Erythroblast (primary cell): Measurements from ENCODE around the gene CERS6.

Experiments used
- GATA1 ChIP-seq: IDR thresholded peaks from 2 replicates; pipeline ENCODE4 v1.6.1; 2011; ENCODE audit warnings: low read depth, mild to moderate bottlenecking, control low read depth, low read length, moderate library complexity
- POLR2A ChIP-seq: IDR thresholded peaks from 2 replicates; pipeline ENCODE4 v1.6.1; 2011; ENCODE audit warnings: mild to moderate bottlenecking, low read length

DNA sequence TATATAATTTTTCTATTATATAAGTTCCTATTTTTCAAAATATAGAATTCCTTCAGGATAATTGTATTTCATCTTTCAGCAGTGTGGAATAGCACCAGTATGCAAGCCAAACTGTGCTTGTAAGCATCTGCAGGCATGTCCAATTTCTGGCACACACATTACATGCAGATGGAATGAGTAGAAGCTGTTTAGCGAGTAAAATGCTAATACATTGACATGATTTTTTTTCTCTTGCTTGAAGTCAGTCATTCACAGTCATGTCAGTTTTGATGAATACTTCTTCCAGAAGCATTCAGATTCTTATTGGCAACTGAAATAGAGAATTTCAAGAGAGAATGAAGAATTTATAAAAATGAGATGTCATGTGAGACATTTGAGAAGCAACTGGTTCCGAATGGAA is 109.4 kb downstream of the CERS6 start:
- no peak for TF ChIP-seq POLR2A
- TF ChIP-seq GATA1, result no peak
